Nephron progenitor cell (in vitro differentiated cells): ENCODE data around the gene RPL9.

ENCODE experiments used
- DNase-seq: peaks from one replicate; pipeline ENCODE4 v3.0.0; 2021
- H3K27ac Mint-ChIP-seq: 2 replicates; pipeline ENCODE4 v1.8.0; 2021; ENCODE audit warnings: mild to moderate bottlenecking, moderate library complexity, mixed read lengths
- H3K27me3 Mint-ChIP-seq: 2 replicates; pipeline ENCODE4 v1.8.0; 2021; ENCODE audit warnings: mild to moderate bottlenecking, low read depth, mixed read lengths; ENCODE audit not compliant: poor library complexity
- H3K36me3 Mint-ChIP-seq: 2 replicates; pipeline ENCODE4 v1.8.0; 2021; ENCODE audit warnings: low read depth, mixed read lengths
- H3K4me1 Mint-ChIP-seq: 2 replicates; pipeline ENCODE4 v1.8.0; 2021; ENCODE audit warnings: mixed read lengths
- H3K4me3 Mint-ChIP-seq: 2 replicates; pipeline ENCODE4 v1.8.0; 2021; ENCODE audit warnings: mild to moderate bottlenecking, moderate library complexity, mixed read lengths
- H3K9me3 Mint-ChIP-seq: 2 replicates; pipeline ENCODE4 v1.8.0; 2021; ENCODE audit warnings: mild to moderate bottlenecking, moderate library complexity, mixed read lengths
- CTCF ChIP-seq: fragments of 200-600 bp; sonication (generic); IDR thresholded peaks from 2 replicates; pipeline ENCODE4 v1.5.0; 2021; ENCODE audit warnings: antibody characterized with exemption

Gene RPL9

GRCh38 chr4:39456946-39457763 lies 1.6 kb downstream of the RPL9 start:
- no peak for TF ChIP-seq CTCF
- H3K27me3 Mint-ChIP-seq = peaks cover 4% of the 10 kb centered on the region
- peaks cover 72% of the 10 kb centered on the region for H3K36me3 Mint-ChIP-seq
- peak overlapping the region; percentile 98 for H3K4me3 Mint-ChIP-seq
- no peaks in the 10 kb centered on the region for H3K9me3 Mint-ChIP-seq
- peak overlapping the region; percentile 18 for H3K27ac Mint-ChIP-seq
- DNase-seq = no peak
- H3K4me1 Mint-ChIP-seq = peaks cover 34% of the 10 kb centered on the region

GRCh38 chr4:39455486-39455885 lies 3.2 kb downstream of the RPL9 start:
- TF ChIP-seq CTCF = no peak
- H3K9me3 Mint-ChIP-seq = no peaks in the 10 kb centered on the region
- H3K4me1 Mint-ChIP-seq = peaks cover 29% of the 10 kb centered on the region
- DNase-seq = no peak
- H3K4me3 Mint-ChIP-seq = no peak overlapping the region
- H3K27ac Mint-ChIP-seq = peak overlapping the region; percentile 69
- peaks cover 73% of the 10 kb centered on the region for H3K36me3 Mint-ChIP-seq
- peaks cover 4% of the 10 kb centered on the region for H3K27me3 Mint-ChIP-seq

GRCh38 chr4:39453738-39454137 lies 5.0 kb downstream of the RPL9 start:
- Mint-ChIP-seq H3K4me1 (peaks cover 24% of the 10 kb centered on the region), H3K4me3 (no peak overlapping the region), H3K36me3 (peaks cover 74% of the 10 kb centered on the region), H3K27me3 (peaks cover 4% of the 10 kb centered on the region), H3K27ac (no peak overlapping the region), H3K9me3 (no peaks in the 10 kb centered on the region)
- no peak for TF ChIP-seq CTCF
- DNase-seq = no peak

GRCh38 chr4:39452860-39453587 lies 5.7 kb downstream of the RPL9 start:
- no peaks in the 10 kb centered on the region for H3K27me3 Mint-ChIP-seq
- H3K27ac Mint-ChIP-seq = peak overlapping the region; percentile 12
- no peak for DNase-seq
- H3K9me3 Mint-ChIP-seq = no peaks in the 10 kb centered on the region
- H3K4me1 Mint-ChIP-seq = peaks cover 21% of the 10 kb centered on the region
- peaks cover 69% of the 10 kb centered on the region for H3K36me3 Mint-ChIP-seq
- TF ChIP-seq CTCF = no peak
- H3K4me3 Mint-ChIP-seq = no peak overlapping the region

- no peak for DNase-seq
- Mint-ChIP-seq H3K4me3 (no peak overlapping the region), H3K27ac (peak overlapping the region; percentile 75), H3K9me3 (no peaks in the 10 kb centered on the region), H3K4me1 (peaks cover 13% of the 10 kb centered on the region), H3K36me3 (peaks cover 62% of the 10 kb centered on the region), H3K27me3 (no peaks in the 10 kb centered on the region)
- no peak for TF ChIP-seq CTCF
Observed at GRCh38 chr4:39452153-39452859, 6.4 kb downstream of the RPL9 start.
